Endothelial cell of umbilical vein (primary cell): ENCODE results near the gene SDK2. TPM values are rescaled to one million over a fixed set of nuclear protein-coding genes. Genes with fewer than 3 reads are reported as not detected.

Source experiments
- BruUV-seq: library from RNA; stranded (reverse); fragments of 400-500 nt; replicated peaks from 2 replicates; lab custom pipeline; 2021; lab: Mats Ljungman, UMichigan
- CTCF ChIA-PET: fragments of 300-600, 350-600 bp; sonication (Branson Sonifier 250); formaldehyde crosslinking; loops from one replicate; lab custom pipeline; 2021; ENCODE audit warnings: antibody characterized with exemption, inconsistent platforms; lab: Charles Lee
- POLR2A ChIA-PET: fragments of 300-600, 350-600 bp; sonication (Branson Sonifier 250); formaldehyde crosslinking; loops from one replicate; lab custom pipeline; 2021; ENCODE audit warnings: antibody characterized with exemption, inconsistent platforms; lab: Charles Lee
- DNase-seq: peaks from one replicate; pipeline ENCODE4 v3.0.0-alpha.2; 2011; ENCODE audit warnings: low read depth, low spot score
- FAIRE-seq: peaks from 2 replicates; lab custom pipeline; 2011; peaks lifted over from hg19 to GRCh38; lab: Jason Lieb, UNC
- H2AFZ ChIP-seq: 2 replicates; pipeline ENCODE4 v1.6.0; 2012; ENCODE audit warnings: low read depth, low read length, control low read depth, inconsistent platforms
- H3K27ac ChIP-seq: 2 replicates; pipeline ENCODE4 v1.5.1; 2011; ENCODE audit warnings: low read depth, mild to moderate bottlenecking, control low read depth, low read length, moderate library complexity; ENCODE audit not compliant: insufficient read depth
- H3K27me3 ChIP-seq, 2 experiments: 2 replicates each; pipeline versions ENCODE4 v1.6.0 to v1.6.1; 2011; ENCODE audit warnings: low read length in 2 of 2, mixed read lengths in 1 of 2; ENCODE audit not compliant: control insufficient read depth in 2 of 2, insufficient read depth in 2 of 2
- H3K36me3 ChIP-seq, 2 experiments: 2 replicates in 1 of 2; 3 replicates in 1 of 2; pipeline ENCODE4 v1.5.1; 2011; ENCODE audit warnings: low read length in 2 of 2, mild to moderate bottlenecking in 1 of 2, moderate library complexity in 1 of 2; ENCODE audit not compliant: control insufficient read depth in 2 of 2, insufficient read depth in 2 of 2; ENCODE audit errors: extremely low read depth in 1 of 2
- H3K4me1 ChIP-seq: 3 replicates; pipeline ENCODE4 v1.5.1; 2011; ENCODE audit warnings: mild to moderate bottlenecking, low read length; ENCODE audit not compliant: control insufficient read depth, insufficient read depth; ENCODE audit errors: extremely low read depth
- H3K4me2 ChIP-seq: 2 replicates; pipeline ENCODE4 v1.6.1; 2011; ENCODE audit warnings: low read length, control low read depth, mixed read lengths; ENCODE audit not compliant: insufficient read depth
- H3K4me3 ChIP-seq, 3 experiments: fragments of 200-600 bp in 1 of 3; sonication (generic), shearing (Covaris generic) in 1 of 3; replicated peaks in 1 of 3; 2 replicates each; pipeline ENCODE4 v1.5.1; 2011 to 2016; ENCODE audit warnings: control low read depth in 3 of 3, low read length in 3 of 3, mild to moderate bottlenecking in 2 of 3, inconsistent platforms in 1 of 3, low read depth in 1 of 3, moderate library complexity in 1 of 3; ENCODE audit not compliant: insufficient read depth in 1 of 3
- H3K79me2 ChIP-seq: 2 replicates; pipeline ENCODE4 v1.6.0; 2012; ENCODE audit warnings: low read length, inconsistent platforms; ENCODE audit not compliant: control insufficient read depth, insufficient read depth
- H3K9ac ChIP-seq: replicated peaks from 2 replicates; pipeline ENCODE3; 2011; ENCODE audit warnings: low read length, control low read depth; ENCODE audit not compliant: insufficient read depth; ENCODE audit errors: extremely low read depth
- H3K9me1 ChIP-seq: replicated peaks from 3 replicates; pipeline ENCODE4 v1.6.0; 2011; ENCODE audit warnings: mild to moderate bottlenecking, low read length; ENCODE audit not compliant: control insufficient read depth, insufficient read depth; ENCODE audit errors: extremely low read depth
- H3K9me3 ChIP-seq: replicated peaks from 2 replicates; pipeline ENCODE4 v1.5.1; 2012; ENCODE audit warnings: low read length, inconsistent platforms; ENCODE audit not compliant: control insufficient read depth, insufficient read depth
- H4K20me1 ChIP-seq: replicated peaks from 2 replicates; pipeline ENCODE3; 2011; ENCODE audit warnings: mild to moderate bottlenecking, low read length; ENCODE audit not compliant: control insufficient read depth, insufficient read depth; ENCODE audit errors: extremely low read depth
- CTCF ChIP-seq, 2 donors: IDR thresholded peaks; 1 replicate in 1 of 2; 2 replicates in 1 of 2; pipeline ENCODE4 v1.5.1; 2011; ENCODE audit warnings: low read length in 2 of 2, mild to moderate bottlenecking in 2 of 2, moderate library complexity in 2 of 2, control low read depth in 1 of 2, inconsistent platforms in 1 of 2, low read depth in 1 of 2; ENCODE audit not compliant: insufficient read depth in 1 of 2; ENCODE audit errors: extremely low read depth in 1 of 2
- POLR2A ChIP-seq: IDR thresholded peaks from 2 replicates; pipeline ENCODE4 v1.6.1; 2012; ENCODE audit warnings: low read depth, mild to moderate bottlenecking, control low read depth, low read length
- POLR2AphosphoS5 ChIP-seq: IDR thresholded peaks from 2 replicates; pipeline ENCODE4 v1.6.1; 2012; ENCODE audit warnings: low read depth, mild to moderate bottlenecking, control low read depth, low read length, moderate library complexity; ENCODE audit not compliant: insufficient read depth
- dilution Hi-C: fragments of 300-500 bp; cut with MboI; formaldehyde crosslinking; loops from one replicate; pipeline ENCODE4 v1.15.0; 2019; ENCODE audit warnings: low sequenced_read_pairs; ENCODE audit not compliant: extremely low pct_ligation_motif_present
- intact Hi-C: fragments of 100-400 bp; cut with micrococcal nuclease; formaldehyde crosslinking; loops from one replicate; pipeline ENCODE4 v1.10.0; 2022
- polyA plus RNA-seq, 4 experiments: library from polyadenylated mRNA; depleted of rRNA in 3 of 4; stranded (reverse) in 3 of 4; unstranded in 1 of 4; fragments of >200 nt; gene quantifications; 2 replicates each; pipeline versions ENCODE4 v1.2.1 to v1.2.3, GENCODE V29; 2011 to 2012; ENCODE audit warnings: missing spikeins in 1 of 4
- total RNA-seq: library from RNA; stranded (reverse); gene quantifications from 2 replicates; pipeline ENCODE4 v1.2.3, GENCODE V29; 2021

The SDK2 gene
- total and polyA plus RNA-seq, 2 donors (not counting 3 experiments of a cell fraction or from before 2014, with no cell fraction given) = not detected

DNA sequence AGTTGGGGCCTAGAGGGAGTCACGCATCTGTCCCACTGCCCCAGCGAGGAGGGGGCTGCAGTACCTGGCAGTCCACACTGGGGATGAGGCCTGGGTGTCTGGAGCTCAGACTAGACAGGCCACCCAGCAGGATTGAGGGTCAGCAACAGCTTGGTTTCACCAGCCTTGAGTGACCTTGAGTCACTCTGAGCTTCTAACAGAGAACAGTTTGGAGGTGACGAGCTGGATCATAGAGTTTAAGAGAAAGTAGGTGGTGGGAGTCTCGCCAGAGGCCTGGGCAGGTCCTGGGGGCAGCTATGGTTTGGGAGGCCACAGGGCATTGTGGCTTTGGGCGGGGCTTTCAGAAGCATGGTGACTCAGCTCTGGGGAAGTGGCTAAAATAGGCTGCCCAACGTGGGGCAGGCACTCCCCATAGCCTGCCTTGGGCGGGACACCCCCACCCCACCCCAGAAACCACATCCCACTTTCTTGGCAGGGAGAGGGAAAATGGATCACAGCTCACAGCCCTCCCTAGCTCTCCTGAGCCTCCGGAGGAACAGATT lies 352.9 kb downstream of the SDK2 start:
- no peak overlapping the region for H2AFZ ChIP-seq
- no peaks in the 10 kb centered on the region for H3K27me3 ChIP-seq
- ChIA-PET POLR2A (interaction anchor here (0.5 kb wide), 1 partner anchor 57 kb away, joined by 3 read pairs; no protein-coding TSS in a partner anchor), CTCF (interaction anchor here (1.0 to 3.3 kb wide), 8 partner anchors 10 to 734 kb away, joined by 3 to 17 read pairs (median 4); partner anchors contain the start of gene CDC42EP4)
- H3K4me3 ChIP-seq = no peak overlapping the region
- peak overlapping the region; percentile 79 for H3K27ac ChIP-seq
- no peaks in the 10 kb centered on the region for H3K36me3 ChIP-seq
- H3K9me1 ChIP-seq = no peaks in the 10 kb centered on the region
- H4K20me1 ChIP-seq = no peaks in the 10 kb centered on the region
- TF ChIP-seq POLR2A (no peak), POLR2AphosphoS5 (peak; percentile 14), CTCF (IDR thresholded peaks at IDR 0.05; ENCODE audit: extremely low read depth in 1 of 2, insufficient read depth in 1 of 2, low read depth in 1 of 2, low read length in 2 of 2) (no peak)
- dilution Hi-C loops (no loop called here), intact Hi-C loops (loop anchor here (5.0 kb wide), 1 partner anchor 59 kb away; a partner anchor contains a TSS)
- H3K9me3 ChIP-seq = no peaks in the 10 kb centered on the region
- H3K9ac ChIP-seq = peak overlapping the region; percentile 30
- BruUV-seq = no TSS peak
- peak; percentile 18 for DNase-seq
- FAIRE-seq = peak; percentile 84
- H3K4me1 ChIP-seq = peaks cover 25% of the 10 kb centered on the region
- peak overlapping the region; percentile 9 for H3K4me2 ChIP-seq
- peaks cover 56% of the 10 kb centered on the region for H3K79me2 ChIP-seq
